ENCODE measurements around the gene PIK3AP1.
"Not testable (repeated sequence)": the region's sequence is repeated elsewhere in the genome, so short reads cannot be mapped to it uniquely, and the experiment has no call there.

The PIK3AP1 gene

GRCh38 chr10:96724621-96725020 is 4.3 kb upstream of the PIK3AP1 start:
- no peak for DNase-seq (ENCODE audit: low read depth, low spot score)

- DNase-seq (ENCODE audit: low read depth, low spot score) = peak; percentile 44
Observed at GRCh38 chr10:96721207-96721572, 876 bp upstream of the PIK3AP1 start.

GRCh38 chr10:96719850-96720421 is 378 bp downstream of the PIK3AP1 start:
- DNase-seq (ENCODE audit: low read depth, low spot score) = peak; percentile 78

- no peak for DNase-seq (ENCODE audit: low read depth, low spot score)
Observed at GRCh38 chr10:96719200-96719599, 1.1 kb downstream of the PIK3AP1 start.

- DNase-seq (ENCODE audit: low read depth, low spot score) = no peak
Observed at GRCh38 chr10:96718304-96718990, 1.9 kb downstream of the PIK3AP1 start.

GRCh38 chr10:96716390-96716789 is 3.9 kb downstream of the PIK3AP1 start:
- DNase-seq (ENCODE audit: low read depth, low spot score) = no peak

- DNase-seq (ENCODE audit: low read depth, low spot score) = no peak
Observed at GRCh38 chr10:96714746-96715255, 5.5 kb downstream of the PIK3AP1 start.

- DNase-seq (ENCODE audit: low read depth, low spot score) = no peak
Observed at GRCh38 chr10:96714031-96714590, 6.2 kb downstream of the PIK3AP1 start.

- DNase-seq (ENCODE audit: low read depth, low spot score) = no peak
Observed at GRCh38 chr10:96712662-96713271, 7.5 kb downstream of the PIK3AP1 start.

- DNase-seq (ENCODE audit: low read depth, low spot score) = no peak
Observed at GRCh38 chr10:96711048-96711728, 9.1 kb downstream of the PIK3AP1 start.

GRCh38 chr10:96709525-96709924 is 10.8 kb downstream of the PIK3AP1 start:
- no peak for DNase-seq (ENCODE audit: low read depth, low spot score)

- DNase-seq (ENCODE audit: low read depth, low spot score) = no peak
Observed at GRCh38 chr10:96708996-96709395, 11.3 kb downstream of the PIK3AP1 start.

- no peak for DNase-seq (ENCODE audit: low read depth, low spot score)
Observed at GRCh38 chr10:96708456-96708855, 11.9 kb downstream of the PIK3AP1 start.

GRCh38 chr10:96706331-96706853 is 13.9 kb downstream of the PIK3AP1 start:
- no peak for DNase-seq (ENCODE audit: low read depth, low spot score)

GRCh38 chr10:96705134-96705533 is 15.2 kb downstream of the PIK3AP1 start:
- DNase-seq (ENCODE audit: low read depth, low spot score) = no peak

GRCh38 chr10:96704563-96704962 is 15.8 kb downstream of the PIK3AP1 start:
- DNase-seq (ENCODE audit: low read depth, low spot score) = no peak

- DNase-seq (ENCODE audit: low read depth, low spot score) = no peak
Observed at GRCh38 chr10:96703358-96703757, 17.0 kb downstream of the PIK3AP1 start.

- DNase-seq (ENCODE audit: low read depth, low spot score) = no peak
Observed at GRCh38 chr10:96701265-96701664, 19.0 kb downstream of the PIK3AP1 start.

- no peak for DNase-seq (ENCODE audit: low read depth, low spot score)
Observed at GRCh38 chr10:96700374-96701099, 19.8 kb downstream of the PIK3AP1 start.

GRCh38 chr10:96699613-96700012 is 20.7 kb downstream of the PIK3AP1 start:
- DNase-seq (ENCODE audit: low read depth, low spot score) = no peak

GRCh38 chr10:96698305-96698704 is 22.0 kb downstream of the PIK3AP1 start:
- not testable (repeated sequence) for DNase-seq (ENCODE audit: low read depth, low spot score)
